Smooth muscle cell (in vitro differentiated cells): ENCODE data around the gene RIN2. TPM values are rescaled to one million over a fixed set of nuclear protein-coding genes. Genes with fewer than 3 reads are reported as not detected.
A peak's percentile ranks its signal among the peaks of the same experiment; 100 is the strongest.

ENCODE experiments used
- DNase-seq: peaks from one replicate; lab custom pipeline; 2025; ENCODE audit not compliant: unreplicated experiment; lab: John Stamatoyannopoulos, UW
- H2AFZ ChIP-seq: fragments of 200-600 bp; sonication (generic); 2 replicates; pipeline ENCODE4 v1.6.0; 2016; ENCODE audit warnings: antibody characterized with exemption, low read depth, mild to moderate bottlenecking
- H3F3A ChIP-seq: fragments of 200-600 bp; sonication (generic); 2 replicates; pipeline ENCODE4 v1.6.0; 2017; ENCODE audit warnings: antibody characterized with exemption, low read depth
- H3K27ac ChIP-seq: fragments of 200-600 bp; sonication (generic); 2 replicates; pipeline ENCODE4 v1.5.1; 2016; ENCODE audit warnings: low read depth, mild to moderate bottlenecking
- H3K27me3 ChIP-seq: fragments of 200-600 bp; sonication (generic); 2 replicates; pipeline ENCODE4 v1.6.1; 2016; ENCODE audit warnings: low read depth, mild to moderate bottlenecking
- H3K36me3 ChIP-seq: fragments of 200-600 bp; sonication (generic); 2 replicates; pipeline ENCODE4 v1.5.1; 2016; ENCODE audit warnings: low read depth
- H3K4me1 ChIP-seq: fragments of 200-600 bp; sonication (generic); 2 replicates; pipeline ENCODE4 v1.5.1; 2016; ENCODE audit warnings: low read depth
- H3K4me2 ChIP-seq: fragments of 200-600 bp; sonication (generic); 2 replicates; pipeline ENCODE4 v1.6.0; 2016; ENCODE audit warnings: mild to moderate bottlenecking
- H3K4me3 ChIP-seq: fragments of 200-600 bp; sonication (generic); 2 replicates; pipeline ENCODE4 v1.5.1; 2016; ENCODE audit warnings: mild to moderate bottlenecking
- H3K79me2 ChIP-seq: fragments of 200-600 bp; sonication (generic); 2 replicates; pipeline ENCODE4 v1.6.0; 2016; ENCODE audit warnings: low read depth, mild to moderate bottlenecking
- H3K9ac ChIP-seq: fragments of 200-600 bp; sonication (generic); 2 replicates; pipeline ENCODE4 v1.6.0; 2016; ENCODE audit warnings: low read depth
- H3K9me3 ChIP-seq: fragments of 200-600 bp; sonication (generic); replicated peaks from 2 replicates; pipeline ENCODE4 v1.5.1; 2016; ENCODE audit warnings: low read depth
- H4K20me1 ChIP-seq: fragments of 200-600 bp; sonication (generic); 2 replicates; pipeline ENCODE4 v1.6.0; 2016; ENCODE audit warnings: low read depth
- CTCF ChIP-seq: fragments of 200-600 bp; sonication (generic); IDR thresholded peaks from 2 replicates; pipeline ENCODE4 v1.5.1; 2017; ENCODE audit warnings: borderline replicate concordance, mild to moderate bottlenecking, antibody characterized with exemption; ENCODE audit not compliant: insufficient read depth, poor library complexity, severe bottlenecking
- WGBS: methylation state at CpG from one replicate; pipeline ENCODE4 v1.1.7; 2016; ENCODE audit warnings: low lambda C conversion rate; 5-methylcytosine and 5-hydroxymethylcytosine counted together
- polyA plus RNA-seq: library from polyadenylated mRNA; unstranded; fragments of >200 nt; fragmentation: Nextera tagmentation; extraction: Ambion mirVana; gene quantifications from 2 replicates; pipeline ENCODE4 v1.2.1, GENCODE V29; 2016
- total RNA-seq: library from RNA; depleted of rRNA; stranded (reverse); fragments of >200 nt; gene quantifications from 2 replicates; pipeline ENCODE4 v1.2.3, GENCODE V29; 2014

RIN2 gene
- total and polyA plus RNA-seq, 2 experiments from 2014 or later = 16.0 to 26.9 TPM

- peak overlapping the region; percentile 5 for H3K27ac ChIP-seq
- H3K4me3 ChIP-seq = no peak overlapping the region
- no peaks in the 10 kb centered on the region for H3K4me1 ChIP-seq
- no peaks in the 10 kb centered on the region for H3K27me3 ChIP-seq
- H3K4me2 ChIP-seq = peak overlapping the region; percentile 4
- no peak overlapping the region for H3K9ac ChIP-seq
- H3K36me3 ChIP-seq = no peaks in the 10 kb centered on the region
- H2AFZ ChIP-seq = no peak overlapping the region
- H3K9me3 ChIP-seq = no peaks in the 10 kb centered on the region
- no peaks in the 10 kb centered on the region for H4K20me1 ChIP-seq
- TF ChIP-seq CTCF = no peak
- no peak for DNase-seq
- no peaks in the 10 kb centered on the region for H3K79me2 ChIP-seq
- WGBS = 58% methylated on average over 7 of the region's 7 CpGs
- H3F3A ChIP-seq = no peaks in the 10 kb centered on the region
These were observed 17.5 kb downstream of the RIN2 start for GRCh38 chr20:19775353-19776253.

GRCh38 chr20:19777315-19777714, 19.3 kb downstream of the RIN2 start:
- Histone ChIP-seq H3K4me3 (no peak overlapping the region), H3F3A (no peaks in the 10 kb centered on the region), H3K4me2 (peak overlapping the region; percentile 18), H3K79me2 (no peaks in the 10 kb centered on the region), H2AFZ (no peak overlapping the region), H3K36me3 (no peaks in the 10 kb centered on the region), H3K27ac (no peak overlapping the region), H3K9me3 (no peaks in the 10 kb centered on the region), H4K20me1 (no peaks in the 10 kb centered on the region), H3K27me3 (no peaks in the 10 kb centered on the region), H3K9ac (no peak overlapping the region), H3K4me1 (no peaks in the 10 kb centered on the region)
- no peak for TF ChIP-seq CTCF
- WGBS = 71% methylated on average over 6 of the region's 6 CpGs
- no peak for DNase-seq

GRCh38 chr20:19777981-19778380, 19.9 kb downstream of the RIN2 start:
- no peak for DNase-seq

More at GRCh38 chr20:19777981-19778380, 19.9 kb downstream of the RIN2 start:
- Histone ChIP-seq H4K20me1 (no peaks in the 10 kb centered on the region), H3K4me3 (no peak overlapping the region), H3K4me2 (no peak overlapping the region), H3K27me3 (no peaks in the 10 kb centered on the region), H3K4me1 (no peaks in the 10 kb centered on the region), H2AFZ (no peak overlapping the region), H3K36me3 (no peaks in the 10 kb centered on the region), H3K79me2 (no peaks in the 10 kb centered on the region), H3F3A (no peaks in the 10 kb centered on the region), H3K9ac (no peak overlapping the region), H3K27ac (no peak overlapping the region), H3K9me3 (no peaks in the 10 kb centered on the region)
- TF ChIP-seq CTCF = no peak
- 95% methylated on average over 3 of the region's 3 CpGs for WGBS
